Cortex of kidney (tissue), 1 donor: ENCODE results near the gene XIRP1.

Source experiments
- DNase-seq: peaks from one replicate; lab custom pipeline; 2025; lab: John Stamatoyannopoulos, UW

The XIRP1 gene

DNA sequence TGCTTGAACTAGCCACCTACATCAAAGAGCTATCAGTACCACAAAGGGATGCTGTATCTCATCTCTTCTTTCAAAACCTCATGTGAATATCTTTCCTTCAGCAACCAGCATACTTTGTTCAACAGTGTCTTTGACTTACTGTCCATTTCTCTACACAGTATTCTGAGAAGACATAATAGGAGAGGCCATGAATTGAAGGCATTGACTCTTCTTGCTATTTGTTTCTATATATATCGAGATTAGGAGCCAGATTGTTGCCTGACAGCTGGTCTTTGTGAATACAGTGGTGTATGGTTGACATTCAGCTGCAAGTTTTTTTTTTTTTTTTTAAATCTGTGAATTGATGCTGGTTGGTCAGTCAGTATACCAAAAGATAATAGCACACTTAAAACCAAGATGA lies 26.9 kb downstream of the XIRP1 start:
- no peak for DNase-seq

DNA sequence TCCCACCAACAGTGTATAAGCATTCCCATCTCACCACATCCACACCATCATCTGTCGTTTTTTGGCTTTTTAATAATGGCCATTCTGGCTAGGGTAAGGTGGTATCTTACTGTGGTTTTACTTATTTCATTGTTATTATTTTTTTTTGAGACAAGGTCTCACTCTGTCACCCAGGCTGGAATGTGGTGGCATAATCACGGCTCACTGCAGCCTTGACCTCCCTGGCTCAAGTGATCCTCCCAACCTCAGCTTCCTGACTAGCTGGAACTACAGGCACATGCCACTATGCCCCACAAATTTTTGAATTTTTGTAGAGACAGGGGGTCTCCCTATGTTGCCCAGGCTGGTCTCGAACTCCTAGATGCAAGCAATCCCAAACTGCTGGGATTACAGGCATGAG lies 28.0 kb downstream of the XIRP1 start:
- DNase-seq = no peak

DNA sequence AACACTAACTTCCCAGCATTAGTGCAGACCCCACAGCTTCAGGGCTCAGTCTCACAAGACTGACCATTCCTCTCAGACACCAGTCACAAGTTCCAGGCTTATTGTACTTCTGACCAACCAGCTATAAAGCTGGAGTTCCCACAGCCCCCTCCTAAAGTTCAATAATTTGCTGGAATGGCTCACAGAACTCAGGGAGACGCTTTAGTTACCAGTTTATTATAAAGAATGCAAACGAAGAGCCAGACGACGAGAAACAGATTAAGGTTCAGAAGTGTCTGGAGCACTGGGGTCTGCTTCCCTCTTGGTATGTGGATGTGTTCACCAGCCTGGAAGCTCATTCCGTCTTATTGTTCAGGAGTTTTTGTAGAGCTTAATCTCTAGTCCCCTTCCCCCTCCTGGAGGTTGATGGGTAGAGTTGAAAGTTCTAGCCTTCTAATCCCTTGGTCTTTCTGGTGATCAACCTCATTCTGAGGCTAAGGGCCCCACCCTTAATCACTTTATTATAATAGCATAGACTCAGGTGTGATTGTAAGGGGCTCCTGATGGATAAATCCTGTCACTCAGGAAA lies 34.2 kb downstream of the XIRP1 start:
- no peak for DNase-seq

DNA sequence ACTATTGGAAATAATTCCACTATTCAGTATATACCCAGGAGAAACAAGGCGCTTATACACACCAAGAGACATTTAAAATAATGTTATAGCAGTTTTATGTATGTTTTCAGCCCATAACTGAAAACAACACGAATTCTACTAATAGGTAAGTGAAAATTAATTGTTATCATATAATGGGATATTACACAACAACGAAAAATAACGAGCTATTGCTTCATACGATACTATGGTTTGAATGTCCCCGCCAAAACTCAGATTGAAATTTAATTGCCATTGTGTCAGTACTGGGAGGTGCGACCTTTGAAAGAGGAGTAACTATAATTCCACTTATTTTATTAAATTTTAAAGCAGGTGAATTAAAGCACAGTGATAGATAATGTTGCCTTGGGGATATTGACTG lies 35.0 kb downstream of the XIRP1 start:
- no peak for DNase-seq

DNA sequence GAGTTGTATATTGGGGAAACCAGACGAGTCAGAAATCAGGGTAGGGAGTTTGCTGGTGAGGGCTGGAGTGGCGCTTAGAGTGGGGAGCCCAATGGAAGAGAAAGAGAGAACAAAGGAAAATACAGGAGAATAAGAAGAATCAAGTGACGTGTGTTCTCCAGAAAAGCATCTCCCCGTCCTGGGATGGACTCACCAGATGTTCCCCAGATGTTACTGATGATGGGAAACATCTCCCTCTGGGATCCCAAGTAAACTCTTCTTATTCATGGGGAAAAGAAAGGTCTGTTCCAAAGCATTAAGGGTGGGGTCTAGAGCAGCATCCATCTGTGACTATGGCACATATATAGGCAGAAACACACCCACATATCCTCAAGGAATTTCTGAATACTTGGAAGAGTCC lies 36.0 kb downstream of the XIRP1 start:
- DNase-seq = no peak

DNA sequence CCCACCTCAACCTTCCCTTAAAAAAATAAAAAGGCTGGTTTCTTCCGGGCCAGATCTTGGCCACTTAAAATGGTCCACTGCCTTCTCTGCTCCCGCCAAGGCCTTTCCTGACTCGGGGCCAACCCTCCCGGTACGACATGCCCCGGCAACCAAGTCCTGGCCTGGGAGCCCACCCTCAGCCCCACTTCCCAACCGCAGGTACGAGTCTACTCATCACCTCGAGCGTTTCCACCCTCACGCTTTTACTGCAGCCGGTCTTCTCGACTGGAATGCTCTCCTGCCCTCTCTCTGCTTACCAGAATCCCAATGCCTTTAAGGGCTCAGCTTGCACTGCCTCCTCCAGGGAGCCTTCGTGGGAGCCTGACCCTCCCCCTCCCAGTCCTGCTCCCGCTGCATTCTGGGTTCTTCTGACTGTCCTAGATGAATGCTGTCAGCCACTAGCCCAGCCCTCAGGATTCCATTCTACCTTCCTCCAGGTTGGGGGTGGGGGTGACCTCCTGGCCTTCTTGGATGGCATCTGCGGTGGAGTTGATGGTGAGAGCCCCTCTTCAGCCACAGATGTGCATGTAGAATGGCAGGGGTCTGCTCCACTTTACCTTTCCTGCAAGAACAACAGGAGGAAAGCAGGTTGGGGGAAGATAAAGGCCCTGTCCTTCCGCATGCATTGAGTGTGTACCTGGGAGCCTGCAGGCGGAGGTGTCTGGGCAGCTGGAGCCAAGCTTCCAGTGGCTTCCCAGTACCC lies 37.9 kb downstream of the XIRP1 start:
- no peak for DNase-seq

DNA sequence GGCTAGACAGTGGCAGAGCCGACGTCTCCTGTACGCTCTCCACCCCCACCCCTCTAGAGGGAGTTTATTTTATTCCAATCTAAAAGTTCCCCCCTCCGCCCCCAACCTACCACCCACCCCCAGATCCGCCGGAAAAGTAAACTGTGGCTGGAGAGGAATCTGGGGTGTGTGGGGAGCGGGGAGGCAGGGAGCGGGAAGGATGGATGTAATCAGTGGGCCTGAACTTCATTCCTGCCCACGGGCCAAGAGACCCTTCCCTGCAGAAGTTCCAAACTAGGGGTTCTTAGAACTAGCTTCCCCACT lies 38.5 kb downstream of the XIRP1 start:
- DNase-seq = no peak

DNA sequence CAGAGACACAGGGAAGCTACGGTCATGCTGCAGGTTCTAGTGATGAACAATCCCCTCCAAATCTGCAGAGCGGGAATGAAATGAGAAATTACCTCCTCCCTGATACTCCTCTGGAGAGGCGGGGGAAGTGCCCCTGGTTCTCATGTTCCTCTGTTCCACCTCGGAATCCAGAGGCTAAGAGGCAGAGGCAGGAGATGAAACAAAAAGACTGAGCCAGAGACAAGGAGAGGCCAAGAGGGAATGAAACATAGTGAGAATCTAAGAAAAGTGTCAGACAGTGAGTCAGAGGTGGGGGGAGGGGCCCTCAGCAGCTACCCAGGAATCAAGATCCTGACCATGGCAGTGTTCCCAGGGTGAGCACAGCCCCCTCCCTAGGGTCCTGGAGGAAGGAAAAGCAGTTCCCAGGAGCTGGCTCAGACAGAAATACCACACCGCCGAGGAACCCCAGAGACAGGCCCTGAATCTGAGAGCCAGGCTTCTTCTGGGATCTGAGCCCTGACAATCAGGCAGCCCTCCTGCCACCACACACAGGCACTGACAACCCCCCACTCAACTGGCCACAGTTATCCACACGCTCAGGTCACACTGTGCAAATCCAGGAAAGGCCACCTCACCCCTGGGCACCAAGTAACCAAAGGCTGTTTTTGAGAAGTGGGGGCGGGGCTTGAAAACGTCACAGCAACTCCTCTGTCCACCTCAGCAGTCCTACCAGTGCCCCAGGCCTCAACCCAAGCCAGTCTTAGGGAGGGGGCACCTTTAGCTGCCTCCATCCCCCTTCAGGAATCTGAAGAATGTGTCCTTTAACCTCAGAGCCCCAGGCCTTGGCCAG lies 41.4 kb downstream of the XIRP1 start:
- DNase-seq = no peak

DNA sequence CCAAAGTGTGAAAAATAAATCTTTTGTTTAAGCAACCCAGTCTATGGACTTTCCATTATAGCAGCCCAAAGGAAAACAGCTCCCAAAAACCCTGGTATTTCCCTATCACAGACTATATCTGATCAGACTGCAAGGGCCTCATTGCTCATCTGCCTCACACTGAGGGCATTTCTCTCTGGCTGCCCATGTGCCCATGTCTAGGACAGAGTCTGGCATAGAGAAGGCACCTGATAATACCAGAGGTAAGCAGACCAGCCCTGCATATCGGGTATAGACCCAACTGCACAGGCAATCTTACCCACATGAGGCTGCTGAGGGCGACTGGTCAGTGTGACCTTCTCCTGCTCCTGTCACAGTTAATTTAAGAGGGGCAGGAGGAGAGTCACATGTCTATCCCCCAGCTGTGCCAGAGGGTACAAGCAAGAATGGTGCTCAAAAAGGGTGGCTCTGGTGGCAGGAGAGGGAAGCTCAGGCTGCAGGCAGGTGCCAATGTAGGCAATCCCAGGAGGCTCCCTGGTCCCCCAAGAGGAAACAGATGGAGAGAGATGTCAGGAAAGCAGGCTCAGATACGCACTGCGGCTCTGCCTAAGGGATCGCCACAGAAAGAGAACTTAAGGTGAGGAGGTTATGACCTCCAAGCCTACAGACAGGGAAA lies 42.1 kb downstream of the XIRP1 start:
- no peak for DNase-seq

DNA sequence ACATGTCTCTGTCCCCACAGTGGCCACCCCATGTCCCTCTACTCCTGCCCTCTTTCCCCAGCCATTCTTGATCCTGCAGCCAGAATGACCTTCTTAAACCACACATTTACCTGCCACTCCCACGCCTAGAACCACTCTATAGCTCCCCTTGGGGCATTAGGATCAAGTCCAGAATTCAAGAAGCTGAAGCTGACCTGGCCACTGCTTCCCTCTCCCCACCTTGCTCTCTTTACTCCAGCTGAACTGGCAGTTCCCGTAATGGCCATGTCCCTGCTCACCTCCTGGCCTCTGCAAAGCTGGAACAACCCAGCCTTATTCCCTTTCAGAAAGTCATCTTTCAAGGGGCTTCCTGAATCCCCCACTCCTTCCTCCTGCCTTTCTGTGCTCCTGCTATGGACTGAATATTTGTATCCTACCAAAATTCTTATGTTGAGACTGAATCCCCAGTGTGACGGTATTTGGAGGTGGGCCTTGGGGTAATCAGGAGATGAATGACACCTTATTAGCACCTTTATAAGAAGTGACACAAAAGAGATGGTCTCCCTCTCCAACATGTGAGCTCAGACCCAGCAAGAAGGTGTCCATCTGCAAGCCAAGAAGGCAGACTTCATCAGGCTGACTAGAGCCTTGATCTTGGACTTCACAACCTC lies 42.8 kb downstream of the XIRP1 start:
- DNase-seq = no peak

DNA sequence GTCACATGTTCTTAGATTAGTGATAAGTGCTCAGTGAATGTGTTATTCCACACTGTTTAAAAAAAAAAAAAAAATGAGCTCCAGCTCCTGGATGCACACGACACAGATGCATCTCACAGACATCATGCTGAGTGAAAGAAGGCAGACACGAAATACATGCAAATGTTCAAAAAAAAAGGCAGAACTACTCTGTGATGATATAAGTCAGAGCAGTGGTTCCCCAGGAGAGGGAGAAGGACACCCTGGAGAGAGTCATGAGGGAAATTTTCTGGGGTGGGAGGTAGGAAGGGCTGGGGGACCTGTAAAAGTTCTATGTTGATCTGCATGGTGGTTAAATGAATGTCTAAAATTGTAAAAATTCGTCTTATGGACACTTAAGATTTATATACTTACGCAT lies 43.3 kb downstream of the XIRP1 start:
- DNase-seq = no peak

DNA sequence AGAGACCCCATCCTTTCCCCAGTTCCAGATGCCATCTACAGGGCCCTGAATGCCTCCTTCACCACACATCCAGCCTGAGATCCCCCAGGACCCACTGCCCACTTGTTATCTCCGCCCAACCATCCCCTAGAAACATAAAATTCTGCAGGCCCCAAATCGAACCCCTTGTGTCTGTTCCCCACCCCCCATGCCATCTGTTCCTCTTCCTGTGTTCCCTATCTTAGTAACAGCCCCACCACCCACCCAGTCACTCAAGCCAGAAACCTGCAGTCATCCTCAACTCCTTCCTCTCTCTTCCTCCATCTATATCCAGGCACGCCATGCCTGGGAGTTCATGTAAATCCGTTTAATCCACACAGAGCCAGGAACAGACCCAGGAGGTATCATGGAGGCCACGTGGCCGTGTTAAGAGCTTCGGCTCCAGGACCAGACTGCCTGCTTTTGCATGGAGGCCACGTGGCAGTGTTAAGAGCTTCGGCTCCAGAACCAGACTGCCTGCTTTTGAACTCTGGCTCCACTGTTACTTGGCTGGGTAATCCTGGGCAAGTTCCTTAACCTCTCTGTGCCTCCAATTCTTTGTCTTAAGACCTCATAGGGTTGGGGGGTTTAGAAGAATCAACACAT lies 43.8 kb downstream of the XIRP1 start:
- no peak for DNase-seq

DNA sequence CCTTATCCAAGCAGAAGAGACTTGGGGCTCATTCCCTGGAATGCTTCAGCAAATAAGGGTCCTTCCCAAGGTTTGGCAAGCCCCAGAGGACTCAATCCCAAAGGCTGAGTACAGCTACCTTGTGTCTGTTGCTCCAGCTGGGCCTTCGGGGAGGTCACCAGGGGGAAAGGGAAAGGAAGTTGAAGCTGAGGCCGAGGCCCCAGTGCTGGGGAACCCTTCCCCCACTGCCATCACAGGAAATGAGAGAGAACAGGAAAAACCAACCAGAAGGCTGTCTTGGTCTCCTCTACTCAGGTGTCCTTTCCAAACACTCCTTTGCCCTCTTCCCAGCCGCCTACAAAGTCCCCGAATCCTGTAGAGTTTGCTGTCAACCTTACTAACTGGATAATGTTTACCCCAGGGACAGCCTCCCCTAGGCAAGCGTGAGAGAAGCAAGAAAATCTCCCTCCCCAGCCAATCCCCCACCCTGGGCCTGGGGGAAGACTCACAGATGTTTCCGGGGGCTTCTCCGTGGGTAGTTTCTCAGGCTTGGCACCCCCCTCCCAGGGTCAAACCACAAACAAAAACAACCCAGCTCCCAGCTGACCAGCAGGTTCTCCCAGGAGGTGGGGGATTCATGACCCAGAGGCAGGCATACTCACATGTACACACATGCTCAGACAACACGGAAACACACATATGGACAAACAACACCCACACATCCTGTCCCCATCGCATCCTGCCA lies 44.5 kb downstream of the XIRP1 start:
- no peak for DNase-seq

DNA sequence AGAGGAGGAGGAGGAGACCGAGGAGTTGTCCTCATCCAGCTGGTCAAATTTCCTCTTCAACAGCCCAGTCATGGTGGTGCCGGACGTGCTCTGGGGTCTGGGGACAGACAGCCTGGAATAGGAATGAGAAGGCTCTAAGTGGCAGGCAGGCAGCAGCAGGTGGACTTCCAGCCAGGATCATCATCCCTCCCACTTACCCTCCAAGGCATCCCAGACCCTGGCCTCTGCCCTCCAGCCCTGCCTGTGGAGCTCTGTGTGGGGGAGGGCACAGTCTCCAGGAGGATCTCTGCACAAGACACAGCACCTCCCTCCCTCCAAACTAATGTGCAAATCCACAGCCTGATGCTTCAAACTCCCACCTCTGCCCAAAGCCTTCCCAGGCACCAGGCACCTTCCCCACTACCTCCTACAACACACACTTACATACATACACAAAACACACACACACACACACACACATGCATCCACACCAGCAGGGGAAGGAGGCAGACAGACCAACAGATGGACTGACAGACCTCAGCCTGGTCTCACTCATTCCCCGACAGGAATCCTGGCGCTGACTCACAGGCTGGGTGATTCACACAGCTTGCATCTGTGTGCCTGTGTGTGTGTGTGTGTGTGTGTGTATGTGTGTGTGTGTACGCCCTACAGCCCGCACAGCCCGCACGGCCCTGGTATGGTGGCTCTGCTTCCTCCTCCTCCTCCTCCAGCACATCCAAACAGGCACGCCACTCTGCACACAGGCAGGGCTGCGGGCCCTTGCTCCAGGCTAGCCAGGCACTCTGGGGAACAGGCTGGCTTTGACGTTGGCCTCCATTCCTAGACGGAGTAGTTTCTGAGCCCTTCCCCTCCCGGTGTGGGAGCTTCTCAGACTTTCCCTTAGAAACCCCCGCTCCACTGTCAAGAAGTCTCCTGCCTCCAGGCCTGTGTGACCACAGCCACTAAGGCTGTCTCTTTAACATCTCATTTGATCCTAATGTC lies 45.5 kb downstream of the XIRP1 start:
- no peak for DNase-seq

DNA sequence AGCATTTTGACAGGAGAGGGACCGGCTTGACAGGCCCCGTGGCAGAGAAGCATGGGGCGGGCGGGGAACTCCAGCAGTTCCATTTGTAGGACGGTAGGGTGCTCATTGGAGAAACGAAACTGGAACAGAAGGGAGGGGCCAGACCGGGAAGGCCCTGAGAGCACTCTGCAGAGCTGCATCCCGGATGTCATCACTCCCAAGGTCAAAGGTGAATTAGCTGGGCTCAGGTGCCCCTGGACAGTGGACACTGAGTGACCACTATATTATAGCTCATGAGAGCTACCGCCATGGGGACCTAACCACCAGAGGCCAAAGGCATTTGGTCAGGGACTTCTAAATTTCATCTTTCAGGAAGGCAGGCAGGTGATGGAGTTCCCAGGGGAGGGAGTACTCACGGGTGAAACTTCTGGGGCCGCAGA lies 46.3 kb downstream of the XIRP1 start:
- DNase-seq = no peak

DNA sequence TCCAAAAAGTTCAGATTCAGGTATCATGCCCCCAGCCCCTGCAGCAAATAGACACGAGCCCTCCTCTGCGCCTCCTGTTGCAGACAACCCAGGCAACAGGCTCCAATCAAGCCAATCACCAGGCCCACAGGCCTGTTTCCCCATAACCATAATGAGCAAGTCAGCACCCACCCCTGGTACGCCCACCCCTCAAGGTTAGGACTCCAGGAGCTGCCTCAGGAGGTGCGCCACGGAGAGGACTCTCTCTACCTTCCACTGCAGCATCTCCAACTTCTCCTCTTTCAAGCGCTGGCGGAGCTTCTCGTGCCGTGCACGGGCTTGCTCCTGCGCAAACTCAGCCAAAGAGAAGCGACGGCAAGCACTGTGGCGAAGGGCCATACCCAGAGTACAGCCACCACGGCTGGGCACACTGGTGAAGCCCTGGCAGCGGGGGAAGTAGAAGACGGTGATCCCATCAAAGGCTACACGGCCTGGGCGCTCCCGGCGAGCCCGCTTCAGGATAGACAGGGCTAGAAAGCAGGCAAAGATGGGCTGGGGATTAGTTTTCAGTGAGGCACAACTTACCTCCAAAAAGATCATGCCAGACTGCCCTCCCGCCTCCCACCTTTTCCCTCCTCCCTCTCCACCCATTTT lies 47.5 kb downstream of the XIRP1 start:
- DNase-seq = no peak

DNA sequence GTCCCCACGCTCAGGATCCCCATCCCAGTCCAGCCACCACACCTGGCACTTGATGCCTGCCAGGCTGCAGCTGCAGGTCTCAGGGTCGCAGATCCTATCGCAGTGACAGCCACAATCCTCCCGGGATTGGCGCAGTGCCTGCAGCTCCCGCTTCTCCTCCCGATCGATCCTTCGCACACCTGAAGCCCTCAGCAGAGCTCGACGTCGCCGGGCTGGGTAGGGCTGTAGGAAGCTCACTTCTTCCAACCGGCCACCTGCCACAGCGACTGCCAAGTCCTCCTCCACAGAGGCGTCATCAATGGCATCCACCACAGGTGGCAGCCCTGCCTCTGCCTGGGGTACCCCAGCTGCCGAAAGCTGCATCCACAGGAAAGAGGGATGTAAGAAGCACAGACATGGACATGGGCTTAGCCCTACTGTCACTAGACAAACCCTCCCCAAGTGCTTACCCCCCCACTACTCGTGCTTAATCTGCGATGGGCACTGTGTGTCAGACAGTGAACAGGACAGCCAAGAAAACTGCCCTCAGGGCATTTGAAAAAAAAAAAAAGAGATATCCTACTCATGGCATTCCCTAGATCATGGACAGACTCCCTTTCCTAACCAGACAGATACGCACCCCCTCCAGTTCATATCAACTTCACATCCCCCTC lies 48.2 kb downstream of the XIRP1 start:
- DNase-seq = no peak

DNA sequence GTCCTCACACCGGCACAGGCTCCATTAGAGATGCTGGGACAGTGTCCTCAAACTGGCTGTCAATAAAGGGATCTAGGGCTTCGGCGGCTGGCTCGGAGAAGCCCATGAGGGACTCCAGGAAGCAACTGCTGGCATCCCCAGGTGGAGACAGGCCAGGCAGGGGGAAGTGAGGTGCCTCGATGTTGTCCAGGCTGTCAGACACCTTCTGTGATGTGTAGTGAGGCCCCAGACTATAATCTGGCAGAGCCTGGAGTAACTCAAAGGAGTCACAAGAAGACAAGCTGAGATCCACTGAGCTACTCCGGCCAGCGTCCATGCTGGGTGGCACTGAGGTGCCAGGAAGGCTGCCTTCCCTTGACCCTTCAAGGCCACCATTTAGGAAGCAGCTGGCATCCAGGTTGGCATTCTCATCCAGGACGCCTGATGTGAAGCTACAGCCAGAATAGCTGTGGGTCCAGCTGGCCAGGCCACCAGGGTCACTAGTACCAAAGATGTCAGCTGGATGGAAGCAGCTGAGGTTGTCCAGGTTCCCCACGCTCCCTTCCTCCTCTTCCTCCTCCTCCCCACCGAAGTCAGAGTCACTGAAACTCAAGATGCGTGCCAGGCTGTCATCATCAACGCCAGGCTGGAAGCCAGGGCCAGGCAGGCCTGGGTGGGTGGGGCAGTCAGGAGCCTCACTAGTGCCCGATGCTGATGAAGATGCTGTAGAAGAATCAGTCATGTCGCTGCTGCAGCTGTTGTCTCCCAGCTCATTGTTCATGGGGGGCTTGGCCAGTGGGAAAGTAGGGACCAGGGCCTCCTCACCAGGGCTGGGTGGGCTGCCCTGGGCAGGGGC lies 49.1 kb downstream of the XIRP1 start:
- no peak for DNase-seq
